HG03039 (cell line): ENCODE measurements around the gene ZNF385D.

Experiments
- ATAC-seq: cut with Tn5 transposase; IDR thresholded peaks from one replicate; pipeline ENCODE4 v1.9.1; 2021; ENCODE audit warnings: mild to moderate bottlenecking, moderate library complexity; ENCODE audit not compliant: unreplicated experiment

Gene ZNF385D

GRCh38 chr3:21462141-21462540 lies 288.9 kb downstream of the ZNF385D start:
- ATAC-seq, result no peak

- no peak for ATAC-seq
Observed at GRCh38 chr3:21457084-21457483, 293.9 kb downstream of the ZNF385D start.

GRCh38 chr3:21449738-21450137 lies 301.3 kb downstream of the ZNF385D start:
- ATAC-seq, result no peak

GRCh38 chr3:21447476-21448151 lies 303.4 kb downstream of the ZNF385D start:
- ATAC-seq, result no peak

- ATAC-seq, result no peak
Observed at GRCh38 chr3:21446945-21447475, 304.0 kb downstream of the ZNF385D start.

- ATAC-seq, result no peak
Observed at GRCh38 chr3:21446027-21446426, 305.0 kb downstream of the ZNF385D start.

GRCh38 chr3:21441821-21442220 lies 309.2 kb downstream of the ZNF385D start:
- no peak for ATAC-seq

- no peak for ATAC-seq
Observed at GRCh38 chr3:21436835-21437234, 314.2 kb downstream of the ZNF385D start.

GRCh38 chr3:21435871-21436270 lies 315.1 kb downstream of the ZNF385D start:
- no peak for ATAC-seq

GRCh38 chr3:21434310-21434709 lies 316.7 kb downstream of the ZNF385D start:
- ATAC-seq, result no peak

- ATAC-seq, result no peak
Observed at GRCh38 chr3:21433751-21434150, 317.3 kb downstream of the ZNF385D start.

GRCh38 chr3:21426920-21427319 lies 324.1 kb downstream of the ZNF385D start:
- ATAC-seq, result no peak

GRCh38 chr3:21425715-21426114 lies 325.3 kb downstream of the ZNF385D start:
- ATAC-seq, result no peak

- no peak for ATAC-seq
Observed at GRCh38 chr3:21421096-21421495, 329.9 kb downstream of the ZNF385D start.

GRCh38 chr3:21417991-21418390 lies 333.0 kb downstream of the ZNF385D start:
- no peak for ATAC-seq

- ATAC-seq, result no peak
Observed at GRCh38 chr3:21414506-21414905, 336.5 kb downstream of the ZNF385D start.

- no peak for ATAC-seq
Observed at GRCh38 chr3:21411058-21411457, 340.0 kb downstream of the ZNF385D start.

- no peak for ATAC-seq
Observed at GRCh38 chr3:21409401-21409800, 341.6 kb downstream of the ZNF385D start.

GRCh38 chr3:21407743-21408142 lies 343.3 kb downstream of the ZNF385D start:
- ATAC-seq, result no peak

- no peak for ATAC-seq
Observed at GRCh38 chr3:21405671-21406667, 345.0 kb downstream of the ZNF385D start.

- ATAC-seq, result no peak
Observed at GRCh38 chr3:21398461-21398860, 352.5 kb downstream of the ZNF385D start.
